Karpas-422 (cell line): ENCODE results near the gene CENPO. TPM values are rescaled to one million over a fixed set of nuclear protein-coding genes. Genes with fewer than 3 reads are reported as not detected.

Experiments
- DNase-seq: peaks from one replicate; pipeline ENCODE4 v3.0.0-alpha.2; 2015
- H2AFZ ChIP-seq: fragments of 200-600 bp; sonication (generic); 2 replicates; pipeline ENCODE4 v1.6.1; 2014; ENCODE audit warnings: antibody characterized with exemption, low read length, mixed read lengths
- H3K27ac ChIP-seq: fragments of 200-600 bp; sonication (generic); 2 replicates; pipeline ENCODE4 v1.5.1; 2014; ENCODE audit warnings: mild to moderate bottlenecking, low read length, moderate library complexity
- H3K27me3 ChIP-seq: fragments of 200-600 bp; sonication (generic); 2 replicates; pipeline ENCODE4 v1.6.1; 2014; ENCODE audit warnings: low read length, mixed read lengths
- H3K36me3 ChIP-seq: fragments of 200-600 bp; sonication (generic); 2 replicates; pipeline ENCODE4 v1.6.1; 2014; ENCODE audit warnings: low read length, mixed read lengths; ENCODE audit not compliant: insufficient read depth
- H3K4me1 ChIP-seq: fragments of 200-600 bp; sonication (generic); 2 replicates; pipeline ENCODE4 v1.6.1; 2014; ENCODE audit warnings: mild to moderate bottlenecking, low read length, mixed read lengths
- H3K4me2 ChIP-seq: fragments of 200-600 bp; sonication (generic); 2 replicates; pipeline ENCODE4 v1.6.1; 2014; ENCODE audit warnings: low read length, low read depth, mild to moderate bottlenecking; ENCODE audit not compliant: poor library complexity, severe bottlenecking
- H3K4me3 ChIP-seq: fragments of 200-600 bp; sonication (generic); 2 replicates; pipeline ENCODE4 v1.5.1; 2014; ENCODE audit warnings: mild to moderate bottlenecking, antibody characterized with exemption, low read length, mixed read lengths
- H3K79me2 ChIP-seq: fragments of 200-600 bp; sonication (generic); 2 replicates; pipeline ENCODE4 v1.6.1; 2014; ENCODE audit warnings: mild to moderate bottlenecking, low read length, mixed read lengths
- H3K9ac ChIP-seq: fragments of 200-600 bp; sonication (generic); 2 replicates; pipeline ENCODE4 v1.6.0; 2014; ENCODE audit warnings: low read length
- H3K9me2 ChIP-seq: fragments of 200-600 bp; sonication (generic), shearing (Covaris generic); replicated peaks from 2 replicates; pipeline ENCODE4 v1.6.0; 2014; ENCODE audit warnings: mild to moderate bottlenecking, low read length, moderate library complexity; ENCODE audit not compliant: insufficient read depth
- H3K9me3 ChIP-seq: fragments of 300-700, 200-600 bp; sonication (generic); 2 replicates; pipeline ENCODE4 v1.6.1; 2014; ENCODE audit warnings: low read length, mixed read lengths
- H4K20me1 ChIP-seq: fragments of 200-600 bp; sonication (generic); 2 replicates; pipeline ENCODE4 v1.6.1; 2014; ENCODE audit warnings: mild to moderate bottlenecking, antibody characterized with exemption, low read length, low read depth; ENCODE audit not compliant: insufficient read depth
- total RNA-seq: library from RNA; depleted of rRNA; stranded (reverse); fragments of >200 nt; shearing (Covaris generic); gene quantifications from 2 replicates; pipeline ENCODE4 v1.2.3, GENCODE V29; 2014; ENCODE audit warnings: low replicate concordance

Gene CENPO
- total RNA-seq, 1 experiment from 2014 or later: 32.9 TPM

GRCh38 chr2:24756789-24757188 is 36.4 kb upstream of the CENPO start:
- no peak overlapping the region for H3K4me2 ChIP-seq
- no peaks in the 10 kb centered on the region for H3K9me2 ChIP-seq
- no peaks in the 10 kb centered on the region for H4K20me1 ChIP-seq
- no peaks in the 10 kb centered on the region for H3K79me2 ChIP-seq
- no peak overlapping the region for H3K27ac ChIP-seq
- DNase-seq: no peak
- H3K36me3 ChIP-seq: no peaks in the 10 kb centered on the region
- H3K9ac ChIP-seq: no peak overlapping the region
- H3K4me3 ChIP-seq: no peak overlapping the region
- H3K4me1 ChIP-seq: no peaks in the 10 kb centered on the region
- H3K9me3 ChIP-seq: no peaks in the 10 kb centered on the region
- H2AFZ ChIP-seq: no peak overlapping the region
- H3K27me3 ChIP-seq: no peaks in the 10 kb centered on the region

- Histone ChIP-seq H3K9me2 (no peaks in the 10 kb centered on the region), H3K79me2 (no peaks in the 10 kb centered on the region), H2AFZ (no peak overlapping the region), H3K27me3 (no peaks in the 10 kb centered on the region), H3K9me3 (no peaks in the 10 kb centered on the region), H3K4me1 (no peaks in the 10 kb centered on the region), H3K27ac (no peak overlapping the region), H3K9ac (no peak overlapping the region), H3K4me3 (no peak overlapping the region), H3K36me3 (no peaks in the 10 kb centered on the region), H4K20me1 (no peaks in the 10 kb centered on the region), H3K4me2 (no peak overlapping the region)
- DNase-seq: no peak
Measured at GRCh38 chr2:24761866-24762265, 31.4 kb upstream of the CENPO start.

GRCh38 chr2:24762518-24762917 is 30.7 kb upstream of the CENPO start:
- no peaks in the 10 kb centered on the region for H3K4me1 ChIP-seq
- H3K36me3 ChIP-seq: no peaks in the 10 kb centered on the region
- H3K4me3 ChIP-seq: no peak overlapping the region
- no peaks in the 10 kb centered on the region for H3K9me3 ChIP-seq
- no peak for DNase-seq
- no peak overlapping the region for H3K27ac ChIP-seq
- H4K20me1 ChIP-seq: no peaks in the 10 kb centered on the region
- no peak overlapping the region for H3K4me2 ChIP-seq
- H3K79me2 ChIP-seq: no peaks in the 10 kb centered on the region
- no peak overlapping the region for H2AFZ ChIP-seq
- H3K9me2 ChIP-seq: no peaks in the 10 kb centered on the region
- no peak overlapping the region for H3K9ac ChIP-seq
- no peaks in the 10 kb centered on the region for H3K27me3 ChIP-seq

GRCh38 chr2:24763843-24764242 is 29.4 kb upstream of the CENPO start:
- Histone ChIP-seq H3K27me3 (no peaks in the 10 kb centered on the region), H3K9ac (no peak overlapping the region), H3K4me1 (no peaks in the 10 kb centered on the region), H3K4me2 (no peak overlapping the region), H3K27ac (no peak overlapping the region), H2AFZ (no peak overlapping the region), H3K9me2 (no peaks in the 10 kb centered on the region), H3K79me2 (no peaks in the 10 kb centered on the region), H3K9me3 (no peaks in the 10 kb centered on the region), H4K20me1 (no peaks in the 10 kb centered on the region), H3K4me3 (no peak overlapping the region), H3K36me3 (no peaks in the 10 kb centered on the region)
- no peak for DNase-seq

GRCh38 chr2:24766609-24767008 is 26.6 kb upstream of the CENPO start:
- Histone ChIP-seq H3K27ac (no peak overlapping the region), H3K9me3 (no peaks in the 10 kb centered on the region), H3K79me2 (no peaks in the 10 kb centered on the region), H3K9ac (no peak overlapping the region), H2AFZ (no peak overlapping the region), H3K4me1 (no peaks in the 10 kb centered on the region), H3K27me3 (no peaks in the 10 kb centered on the region), H3K4me2 (no peak overlapping the region), H3K4me3 (no peak overlapping the region), H3K9me2 (no peaks in the 10 kb centered on the region), H4K20me1 (no peaks in the 10 kb centered on the region), H3K36me3 (no peaks in the 10 kb centered on the region)
- no peak for DNase-seq

- Histone ChIP-seq H3K27ac (no peak overlapping the region), H2AFZ (no peak overlapping the region), H3K27me3 (no peaks in the 10 kb centered on the region), H3K4me2 (no peak overlapping the region), H4K20me1 (no peaks in the 10 kb centered on the region), H3K9ac (no peak overlapping the region), H3K79me2 (no peaks in the 10 kb centered on the region), H3K4me3 (no peak overlapping the region), H3K4me1 (no peaks in the 10 kb centered on the region), H3K9me3 (no peaks in the 10 kb centered on the region), H3K9me2 (no peaks in the 10 kb centered on the region), H3K36me3 (no peaks in the 10 kb centered on the region)
- DNase-seq: no peak
Measured at GRCh38 chr2:24768013-24768412, 25.2 kb upstream of the CENPO start.

GRCh38 chr2:24768601-24769000 is 24.6 kb upstream of the CENPO start:
- Histone ChIP-seq H3K4me2 (no peak overlapping the region), H3K27ac (no peak overlapping the region), H3K4me3 (no peak overlapping the region), H2AFZ (no peak overlapping the region), H3K27me3 (no peaks in the 10 kb centered on the region), H3K9ac (no peak overlapping the region), H4K20me1 (no peaks in the 10 kb centered on the region), H3K9me3 (no peaks in the 10 kb centered on the region), H3K79me2 (no peaks in the 10 kb centered on the region), H3K36me3 (no peaks in the 10 kb centered on the region), H3K4me1 (no peaks in the 10 kb centered on the region), H3K9me2 (no peaks in the 10 kb centered on the region)
- no peak for DNase-seq

GRCh38 chr2:24771061-24771460 is 22.2 kb upstream of the CENPO start:
- H3K9me2 ChIP-seq: no peaks in the 10 kb centered on the region
- no peaks in the 10 kb centered on the region for H3K9me3 ChIP-seq
- no peaks in the 10 kb centered on the region for H4K20me1 ChIP-seq
- H3K79me2 ChIP-seq: no peaks in the 10 kb centered on the region
- H3K4me3 ChIP-seq: no peak overlapping the region
- H3K27me3 ChIP-seq: no peaks in the 10 kb centered on the region
- H3K9ac ChIP-seq: no peak overlapping the region
- no peak for DNase-seq
- no peaks in the 10 kb centered on the region for H3K36me3 ChIP-seq
- H3K27ac ChIP-seq: no peak overlapping the region
- no peaks in the 10 kb centered on the region for H3K4me1 ChIP-seq
- no peak overlapping the region for H2AFZ ChIP-seq
- H3K4me2 ChIP-seq: no peak overlapping the region
